Calu3 (cell line): ENCODE data around the gene SLFNL1. TPM values are rescaled to one million over a fixed set of nuclear protein-coding genes. Genes with fewer than 3 reads are reported as not detected.

Experiments used
- BruUV-seq: library from RNA; stranded (reverse); fragments of 400-500 nt; replicated peaks from 2 replicates; lab custom pipeline; 2021; lab: Mats Ljungman, UMichigan
- CTCF ChIA-PET: fragments of 300-600 bp; sonication (Branson Sonifier 250); formaldehyde crosslinking; loops from one replicate; lab custom pipeline; 2022; ENCODE audit warnings: antibody characterized with exemption; lab: Charles Lee
- DNase-seq: peaks from one replicate; pipeline ENCODE4 v3.0.0; 2022
- H3K27ac Mint-ChIP-seq: one replicate; pipeline ENCODE4 v1.8.0; 2022; ENCODE audit warnings: mixed read lengths; ENCODE audit not compliant: unreplicated experiment
- H3K27me3 Mint-ChIP-seq: one replicate; pipeline ENCODE4 v1.8.0; 2022; ENCODE audit warnings: mixed read lengths; ENCODE audit not compliant: unreplicated experiment
- H3K36me3 Mint-ChIP-seq: one replicate; pipeline ENCODE4 v1.8.0; 2022; ENCODE audit warnings: mild to moderate bottlenecking, moderate library complexity, mixed read lengths; ENCODE audit not compliant: insufficient read depth, unreplicated experiment
- H3K4me1 Mint-ChIP-seq: one replicate; pipeline ENCODE4 v1.8.0; 2022; ENCODE audit warnings: mild to moderate bottlenecking, low read depth, mixed read lengths; ENCODE audit not compliant: unreplicated experiment
- H3K4me3 Mint-ChIP-seq: one replicate; pipeline ENCODE4 v1.8.0; 2022; ENCODE audit warnings: mild to moderate bottlenecking, low read depth, moderate library complexity, mixed read lengths; ENCODE audit not compliant: unreplicated experiment
- H3K9me3 Mint-ChIP-seq: one replicate; pipeline ENCODE4 v1.8.0; 2022; ENCODE audit warnings: low read depth, mixed read lengths; ENCODE audit not compliant: unreplicated experiment
- CTCF ChIP-seq: fragments of 200-600 bp; IDR thresholded peaks from one replicate; pipeline ENCODE4 v1.8.0; 2022; ENCODE audit warnings: antibody characterized with exemption; ENCODE audit not compliant: unreplicated experiment
- intact Hi-C: fragments of 100-400 bp; cut with micrococcal nuclease; formaldehyde crosslinking; loops from one replicate; pipeline ENCODE4 v1.10.0; 2022; ENCODE audit not compliant: unreplicated experiment
- total RNA-seq: library from RNA; stranded (reverse); gene quantifications from 2 replicates; pipeline ENCODE4 v1.2.3, GENCODE V29; 2022

Gene SLFNL1
- total RNA-seq, 1 experiment from 2014 or later, result 0.52 TPM

GRCh38 chr1:41024953-41025352 is 3.4 kb upstream of the SLFNL1 start:
- CTCF ChIA-PET, result no interaction called here
- no peak overlapping the region for H3K4me3 Mint-ChIP-seq
- no peaks in the 10 kb centered on the region for H3K4me1 Mint-ChIP-seq
- H3K36me3 Mint-ChIP-seq, result peaks cover 52% of the 10 kb centered on the region
- H3K27me3 Mint-ChIP-seq, result no peaks in the 10 kb centered on the region
- H3K9me3 Mint-ChIP-seq, result no peaks in the 10 kb centered on the region
- intact Hi-C loops, result no loop called here
- DNase-seq, result no peak
- no TSS peak for BruUV-seq
- no peak overlapping the region for H3K27ac Mint-ChIP-seq
- TF ChIP-seq CTCF, result no peak

GRCh38 chr1:41023279-41023990 is 1.9 kb upstream of the SLFNL1 start:
- intact Hi-C loops, result no loop called here
- no peaks in the 10 kb centered on the region for H3K27me3 Mint-ChIP-seq

GRCh38 chr1:41022424-41022823 is 899 bp upstream of the SLFNL1 start:
- H3K36me3 Mint-ChIP-seq, result peaks cover 61% of the 10 kb centered on the region
- peak overlapping the region; percentile 39 for H3K27ac Mint-ChIP-seq

More at GRCh38 chr1:41023279-41023990, 1.9 kb upstream of the SLFNL1 start:
- CTCF ChIA-PET, result no interaction called here
- Mint-ChIP-seq H3K27ac (peak overlapping the region; percentile 11), H3K4me1 (no peaks in the 10 kb centered on the region), H3K36me3 (peaks cover 63% of the 10 kb centered on the region), H3K9me3 (no peaks in the 10 kb centered on the region), H3K4me3 (no peak overlapping the region)
- peak; percentile 17 for DNase-seq
- peak; percentile 50 for TF ChIP-seq CTCF
- no TSS peak for BruUV-seq

GRCh38 chr1:41020654-41021053 is 871 bp downstream of the SLFNL1 start:
- H3K27me3 Mint-ChIP-seq, result no peaks in the 10 kb centered on the region
- H3K4me1 Mint-ChIP-seq, result no peaks in the 10 kb centered on the region
- no peak for TF ChIP-seq CTCF
- H3K36me3 Mint-ChIP-seq, result peaks cover 63% of the 10 kb centered on the region
- intact Hi-C loops, result no loop called here
- H3K9me3 Mint-ChIP-seq, result no peaks in the 10 kb centered on the region
- H3K4me3 Mint-ChIP-seq, result no peak overlapping the region
- H3K27ac Mint-ChIP-seq, result no peak overlapping the region
- no TSS peak for BruUV-seq
- CTCF ChIA-PET, result no interaction called here
- DNase-seq, result no peak

More at GRCh38 chr1:41022424-41022823, 899 bp upstream of the SLFNL1 start:
- H3K4me1 Mint-ChIP-seq, result no peaks in the 10 kb centered on the region
- no peaks in the 10 kb centered on the region for H3K9me3 Mint-ChIP-seq
- H3K4me3 Mint-ChIP-seq, result no peak overlapping the region
- intact Hi-C loops, result no loop called here
- no TSS peak for BruUV-seq
- H3K27me3 Mint-ChIP-seq, result no peaks in the 10 kb centered on the region
- TF ChIP-seq CTCF, result no peak
- CTCF ChIA-PET, result no interaction called here
- no peak for DNase-seq
